Measurements from ENCODE around the gene SLC44A4.

- TF ChIP-seq, protein P1, sequence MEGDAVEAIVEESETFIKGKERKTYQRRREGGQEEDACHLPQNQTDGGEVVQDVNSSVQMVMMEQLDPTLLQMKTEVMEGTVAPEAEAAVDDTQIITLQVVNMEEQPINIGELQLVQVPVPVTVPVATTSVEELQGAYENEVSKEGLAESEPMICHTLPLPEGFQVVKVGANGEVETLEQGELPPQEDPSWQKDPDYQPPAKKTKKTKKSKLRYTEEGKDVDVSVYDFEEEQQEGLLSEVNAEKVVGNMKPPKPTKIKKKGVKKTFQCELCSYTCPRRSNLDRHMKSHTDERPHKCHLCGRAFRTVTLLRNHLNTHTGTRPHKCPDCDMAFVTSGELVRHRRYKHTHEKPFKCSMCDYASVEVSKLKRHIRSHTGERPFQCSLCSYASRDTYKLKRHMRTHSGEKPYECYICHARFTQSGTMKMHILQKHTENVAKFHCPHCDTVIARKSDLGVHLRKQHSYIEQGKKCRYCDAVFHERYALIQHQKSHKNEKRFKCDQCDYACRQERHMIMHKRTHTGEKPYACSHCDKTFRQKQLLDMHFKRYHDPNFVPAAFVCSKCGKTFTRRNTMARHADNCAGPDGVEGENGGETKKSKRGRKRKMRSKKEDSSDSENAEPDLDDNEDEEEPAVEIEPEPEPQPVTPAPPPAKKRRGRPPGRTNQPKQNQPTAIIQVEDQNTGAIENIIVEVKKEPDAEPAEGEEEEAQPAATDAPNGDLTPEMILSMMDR (IDR thresholded peaks at IDR 0.05 in 4 of 5, conservative IDR thresholded peaks at IDR 0.05 in 1 of 5) = no peak
- no peak for TF ChIP-seq POLR2A (IDR thresholded peaks at IDR 0.05)
Measured at GRCh38 chr6:31826793-31827285, 52.0 kb downstream of the SLC44A4 start.
